IMR-90 (cell line): ENCODE data around the gene PDCD6IP. TPM values are rescaled to one million over a fixed set of nuclear protein-coding genes. Genes with fewer than 3 reads are reported as not detected.

Source experiments
- ATAC-seq: fragments of 200-7000 bp; cut with Tn5 transposase; 2 replicates; pipeline ENCODE4 v1.9.1; 2020; ENCODE audit warnings: low read depth, mild to moderate bottlenecking, moderate library complexity
- BruUV-seq: library from RNA; stranded (reverse); fragments of 400-500 nt; replicated peaks from 2 replicates; lab custom pipeline; 2021; lab: Mats Ljungman, UMichigan
- CTCF ChIA-PET: fragments of 300-600 bp; formaldehyde crosslinking; extraction: SDS; loops from one replicate; lab custom pipeline; 2021; ENCODE audit warnings: antibody characterized with exemption; lab: Yijun Ruan, JAX
- POLR2A ChIA-PET: fragments of 300-600 bp; sonication (Branson Sonifier 250); formaldehyde crosslinking; loops from one replicate; lab custom pipeline; 2022; ENCODE audit warnings: antibody characterized with exemption; ENCODE audit not compliant: unreplicated experiment; lab: Charles Lee
- DNase-seq: peaks from one replicate; pipeline ENCODE4 v3.0.0; 2013
- H2AFZ ChIP-seq: replicated peaks from 2 replicates; pipeline ENCODE3; 2013; ENCODE audit warnings: low read length, mild to moderate bottlenecking; ENCODE audit not compliant: poor library complexity
- H2AK5ac ChIP-seq: 2 replicates; pipeline ENCODE4 v1.6.1; 2013; ENCODE audit warnings: low read depth, low read length, inconsistent platforms
- H2AK9ac ChIP-seq: replicated peaks from 2 replicates; pipeline ENCODE3; 2013; ENCODE audit warnings: mild to moderate bottlenecking, low read depth, low read length, moderate library complexity; ENCODE audit not compliant: poor library complexity
- H2BK120ac ChIP-seq: 2 replicates; pipeline ENCODE4 v1.6.1; 2013; ENCODE audit warnings: low read depth, low read length, inconsistent platforms
- H2BK15ac ChIP-seq: 3 replicates; pipeline ENCODE4 v1.6.1; 2013; ENCODE audit warnings: low read depth, low read length, inconsistent platforms
- H2BK20ac ChIP-seq: 2 replicates; pipeline ENCODE4 v1.6.1; 2013; ENCODE audit warnings: low read depth, mild to moderate bottlenecking, inconsistent platforms, low read length, moderate library complexity
- H2BK5ac ChIP-seq: 2 replicates; pipeline ENCODE4 v1.6.1; 2013; ENCODE audit warnings: mild to moderate bottlenecking, low read depth, low read length, inconsistent platforms; ENCODE audit not compliant: poor library complexity, severe bottlenecking
- H3K14ac ChIP-seq: replicated peaks from 2 replicates; pipeline ENCODE4 v1.6.1; 2013; ENCODE audit warnings: low read depth, low read length, inconsistent platforms
- H3K18ac ChIP-seq: 2 replicates; pipeline ENCODE4 v1.6.1; 2013; ENCODE audit warnings: low read depth, low read length, control low read depth
- H3K23ac ChIP-seq: 2 replicates; pipeline ENCODE4 v1.6.1; 2013; ENCODE audit warnings: low read depth, low read length, inconsistent platforms
- H3K27ac ChIP-seq: 2 replicates; pipeline ENCODE4 v1.5.1; 2013; ENCODE audit warnings: mild to moderate bottlenecking, control low read depth, low read length; ENCODE audit not compliant: insufficient read depth
- H3K27me3 ChIP-seq: 2 replicates; pipeline ENCODE4 v1.6.1; 2013; ENCODE audit warnings: low read length; ENCODE audit not compliant: control insufficient read depth, insufficient read depth
- H3K36me3 ChIP-seq: 2 replicates; pipeline ENCODE4 v1.6.1; 2013; ENCODE audit warnings: low read length, mixed read lengths; ENCODE audit not compliant: control insufficient read depth, insufficient read depth
- H3K4ac ChIP-seq: 2 replicates; pipeline ENCODE4 v1.6.1; 2013; ENCODE audit warnings: low read depth, low read length, inconsistent platforms
- H3K4me1 ChIP-seq: 2 replicates; pipeline ENCODE4 v1.6.1; 2013; ENCODE audit warnings: low read length, mixed read lengths; ENCODE audit not compliant: control insufficient read depth, insufficient read depth
- H3K4me2 ChIP-seq: 2 replicates; pipeline ENCODE4 v1.6.1; 2013; ENCODE audit warnings: low read depth, mild to moderate bottlenecking, control low read depth, low read length, moderate library complexity
- H3K4me3 ChIP-seq: 2 replicates; pipeline ENCODE4 v1.5.1; 2013; ENCODE audit warnings: low read depth, mild to moderate bottlenecking, control low read depth, low read length, moderate library complexity; ENCODE audit not compliant: insufficient read depth
- H3K56ac ChIP-seq: 2 replicates; pipeline ENCODE4 v1.6.1; 2013; ENCODE audit warnings: low read length, inconsistent platforms; ENCODE audit not compliant: insufficient read depth; ENCODE audit errors: extremely low read depth
- H3K79me1 ChIP-seq, 2 experiments: 2 replicates each; pipeline ENCODE4 v1.6.1; 2013; ENCODE audit warnings: low read length in 2 of 2, inconsistent platforms in 1 of 2, low read depth in 1 of 2
- H3K9ac ChIP-seq: 2 replicates; pipeline ENCODE4 v1.6.1; 2013; ENCODE audit warnings: low read depth, low read length, control low read depth
- H3K9me1 ChIP-seq: 2 replicates; pipeline ENCODE4 v1.6.1; 2013; ENCODE audit warnings: low read length, inconsistent platforms; ENCODE audit not compliant: insufficient read depth
- H3K9me3 ChIP-seq: 2 replicates; pipeline ENCODE4 v1.6.1; 2013; ENCODE audit warnings: low read length; ENCODE audit not compliant: control insufficient read depth, insufficient read depth
- H4K20me1 ChIP-seq: 2 replicates; pipeline ENCODE4 v1.6.1; 2013; ENCODE audit warnings: low read length, inconsistent platforms; ENCODE audit not compliant: insufficient read depth
- H4K5ac ChIP-seq: 2 replicates; pipeline ENCODE4 v1.6.1; 2013; ENCODE audit warnings: mild to moderate bottlenecking, low read depth, low read length, control low read depth
- H4K8ac ChIP-seq, 2 experiments: 2 replicates each; pipeline ENCODE4 v1.6.1; 2013; ENCODE audit warnings: low read depth in 2 of 2, low read length in 2 of 2, control low read depth in 1 of 2, inconsistent platforms in 1 of 2
- H4K91ac ChIP-seq: 2 replicates; pipeline ENCODE4 v1.6.1; 2013; ENCODE audit warnings: low read depth, low read length, inconsistent platforms; ENCODE audit not compliant: insufficient read depth
- CEBPB ChIP-seq: IDR thresholded peaks from 2 replicates; pipeline ENCODE4 v1.6.1; 2012; ENCODE audit warnings: low read depth, low read length, improper control_type of control experiment
- FOS ChIP-seq: fragments of 150-350 bp; IDR thresholded peaks from 2 replicates; pipeline ENCODE4 v1.6.1; 2016; ENCODE audit warnings: low read depth, low read length
- MAZ ChIP-seq: IDR thresholded peaks from 2 replicates; pipeline ENCODE4 v1.6.1; 2012; ENCODE audit warnings: low read depth, mild to moderate bottlenecking, low read length, improper control_type of control experiment, moderate library complexity, borderline replicate concordance
- NFE2L2 ChIP-seq: fragments of 150-350 bp; IDR thresholded peaks from 2 replicates; pipeline ENCODE4 v1.6.1; 2016; ENCODE audit warnings: low read depth, mild to moderate bottlenecking, low read length
- POLR2A ChIP-seq: IDR thresholded peaks from 2 replicates; pipeline ENCODE4 v1.6.1; 2012; ENCODE audit warnings: mild to moderate bottlenecking, low read depth, low read length
- RAD21 ChIP-seq: IDR thresholded peaks from 2 replicates; pipeline ENCODE4 v1.6.1; 2012; ENCODE audit warnings: low read length, improper control_type of control experiment
- dilution Hi-C: fragments of 300-500 bp; cut with HindIII; formaldehyde crosslinking; loops from one replicate; pipeline ENCODE4 v1.14.3; 2018; ENCODE audit warnings: low sequenced_read_pairs; ENCODE audit not compliant: unreplicated experiment
- in situ Hi-C: fragments of 300-500 bp; cut with MboI; formaldehyde crosslinking; loops from 3 replicates; pipeline ENCODE4 v1.14.3; 2019; ENCODE audit warnings: low sequenced_read_pairs, inconsistent platforms, mixed read lengths
- intact Hi-C: fragments of 100-400 bp; cut with micrococcal nuclease; formaldehyde crosslinking; loops from 2 replicates; pipeline ENCODE4 v1.10.0; 2022
- polyA plus RNA-seq, 3 experiments: library from polyadenylated mRNA; depleted of rRNA; stranded (reverse); fragments of >200 nt; gene quantifications; 2 replicates each; pipeline ENCODE4 v1.2.3, GENCODE V29; 2012; ENCODE audit warnings: low replicate concordance in 1 of 3
- total RNA-seq: library from RNA; depleted of rRNA; stranded (reverse); fragments of >200 nt; gene quantifications from 2 replicates; pipeline ENCODE4 v1.2.3, GENCODE V29; 2012
- TF ChIP-seq, protein P1 (sequence below): conservative IDR thresholded peaks from 2 replicates; pipeline ENCODE4 v1.5.1; 2012; ENCODE audit warnings: mild to moderate bottlenecking, low read depth, low read length, improper control_type of control experiment
- TF ChIP-seq, protein P2 (sequence below): fragments of 150-350 bp; IDR thresholded peaks from 2 replicates; pipeline ENCODE4 v1.6.1; 2017; ENCODE audit warnings: mild to moderate bottlenecking, antibody characterized with exemption, low read length, low read depth

Gene PDCD6IP
- total and polyA plus RNA-seq, 2 of the 4 experiments (the other 2 are of a cell fraction): 68.1 to 78.3 TPM

DNA sequence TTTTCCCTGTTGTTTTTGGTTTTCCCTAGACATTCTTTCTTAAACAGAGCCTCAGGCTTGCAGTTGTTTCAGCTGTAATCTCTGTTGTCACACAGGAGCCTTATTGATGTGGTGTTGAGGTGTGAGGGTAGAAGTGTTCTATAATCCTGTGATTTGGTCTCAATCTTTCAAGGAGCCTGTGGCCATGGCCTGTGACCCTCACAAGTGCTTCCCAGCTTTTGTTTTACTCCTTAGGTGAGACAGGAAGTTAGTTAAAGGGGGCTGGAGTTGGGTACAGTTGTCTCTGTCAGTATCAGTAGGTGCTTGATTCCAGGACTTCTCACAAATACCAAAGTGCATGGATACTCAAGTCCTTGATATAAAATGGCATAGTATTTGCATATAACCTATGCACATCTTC lies 77.2 kb downstream of the PDCD6IP start:
- H4K91ac ChIP-seq: no peak overlapping the region
- POLR2A ChIA-PET: no interaction called here
- H3K4ac ChIP-seq: no peak overlapping the region
- intact Hi-C loops (no loop called here), in situ Hi-C loops (no loop called here), dilution Hi-C loops (no loop called here)
- H3K56ac ChIP-seq: no peak overlapping the region
- no peak overlapping the region for H3K4me2 ChIP-seq
- no peak overlapping the region for H3K9ac ChIP-seq
- H3K4me1 ChIP-seq: no peaks in the 10 kb centered on the region
- H3K9me3 ChIP-seq: no peaks in the 10 kb centered on the region
- no peaks in the 10 kb centered on the region for H3K79me1 ChIP-seq
- TF ChIP-seq NFE2L2 (no peak), POLR2A (no peak), FOS (no peak), CEBPB (no peak), MAZ (no peak), RAD21 (no peak)
- TF ChIP-seq, protein P1, sequence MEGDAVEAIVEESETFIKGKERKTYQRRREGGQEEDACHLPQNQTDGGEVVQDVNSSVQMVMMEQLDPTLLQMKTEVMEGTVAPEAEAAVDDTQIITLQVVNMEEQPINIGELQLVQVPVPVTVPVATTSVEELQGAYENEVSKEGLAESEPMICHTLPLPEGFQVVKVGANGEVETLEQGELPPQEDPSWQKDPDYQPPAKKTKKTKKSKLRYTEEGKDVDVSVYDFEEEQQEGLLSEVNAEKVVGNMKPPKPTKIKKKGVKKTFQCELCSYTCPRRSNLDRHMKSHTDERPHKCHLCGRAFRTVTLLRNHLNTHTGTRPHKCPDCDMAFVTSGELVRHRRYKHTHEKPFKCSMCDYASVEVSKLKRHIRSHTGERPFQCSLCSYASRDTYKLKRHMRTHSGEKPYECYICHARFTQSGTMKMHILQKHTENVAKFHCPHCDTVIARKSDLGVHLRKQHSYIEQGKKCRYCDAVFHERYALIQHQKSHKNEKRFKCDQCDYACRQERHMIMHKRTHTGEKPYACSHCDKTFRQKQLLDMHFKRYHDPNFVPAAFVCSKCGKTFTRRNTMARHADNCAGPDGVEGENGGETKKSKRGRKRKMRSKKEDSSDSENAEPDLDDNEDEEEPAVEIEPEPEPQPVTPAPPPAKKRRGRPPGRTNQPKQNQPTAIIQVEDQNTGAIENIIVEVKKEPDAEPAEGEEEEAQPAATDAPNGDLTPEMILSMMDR: no peak
- TF ChIP-seq, protein P2, sequence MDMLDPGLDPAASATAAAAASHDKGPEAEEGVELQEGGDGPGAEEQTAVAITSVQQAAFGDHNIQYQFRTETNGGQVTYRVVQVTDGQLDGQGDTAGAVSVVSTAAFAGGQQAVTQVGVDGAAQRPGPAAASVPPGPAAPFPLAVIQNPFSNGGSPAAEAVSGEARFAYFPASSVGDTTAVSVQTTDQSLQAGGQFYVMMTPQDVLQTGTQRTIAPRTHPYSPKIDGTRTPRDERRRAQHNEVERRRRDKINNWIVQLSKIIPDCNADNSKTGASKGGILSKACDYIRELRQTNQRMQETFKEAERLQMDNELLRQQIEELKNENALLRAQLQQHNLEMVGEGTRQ: no peak
- no peaks in the 10 kb centered on the region for H3K9me1 ChIP-seq
- no peak overlapping the region for H2BK120ac ChIP-seq
- H3K27ac ChIP-seq: no peak overlapping the region
- H2BK5ac ChIP-seq: no peak overlapping the region
- H4K8ac ChIP-seq: no peak overlapping the region
- H3K18ac ChIP-seq: no peak overlapping the region
- no peak overlapping the region for H2AK5ac ChIP-seq
- H3K27me3 ChIP-seq: no peaks in the 10 kb centered on the region
- no peak overlapping the region for H2AK9ac ChIP-seq
- H3K23ac ChIP-seq: no peak overlapping the region
- ATAC-seq: no peak
- no peak overlapping the region for H3K14ac ChIP-seq
- no peak overlapping the region for H2BK15ac ChIP-seq
- no peaks in the 10 kb centered on the region for H3K36me3 ChIP-seq
- CTCF ChIA-PET: no interaction called here
- no peak overlapping the region for H4K5ac ChIP-seq
- BruUV-seq: no TSS peak
- H2AFZ ChIP-seq: no peak overlapping the region
- H3K4me3 ChIP-seq: no peak overlapping the region
- no peak overlapping the region for H2BK20ac ChIP-seq
- no peak for DNase-seq
- no peaks in the 10 kb centered on the region for H4K20me1 ChIP-seq
